GM11168 (cell line): ENCODE data around the gene CCDC134.

ENCODE experiments used
- in situ Hi-C: fragments of 300-500 bp; cut with MboI; formaldehyde crosslinking; loops from one replicate; pipeline ENCODE4 v1.12.0; 2022; ENCODE audit warnings: low sequenced_read_pairs; ENCODE audit not compliant: unreplicated experiment

Gene CCDC134

GRCh38 chr22:41782316-41782715 is 18.2 kb upstream of the CCDC134 start:
- in situ Hi-C loops = loop anchor here (10.0 kb wide), 1 partner anchor 88 kb away; the partner anchor contains the start of gene MEI1

GRCh38 chr22:41782751-41783150 is 17.7 kb upstream of the CCDC134 start:
- in situ Hi-C loops = loop anchor here (10.0 kb wide), 1 partner anchor 88 kb away; the partner anchor contains the start of gene MEI1

- in situ Hi-C loops = loop anchor here (10.0 kb wide), 1 partner anchor 93 kb away; the partner anchor contains the start of gene MEI1
Observed at GRCh38 chr22:41787331-41787730, 13.1 kb upstream of the CCDC134 start.

GRCh38 chr22:41793871-41794270 is 6.6 kb upstream of the CCDC134 start:
- in situ Hi-C loops = no loop called here

- in situ Hi-C loops = no loop called here
Observed at GRCh38 chr22:41798736-41799135, 1.7 kb upstream of the CCDC134 start.

- in situ Hi-C loops = no loop called here
Observed at GRCh38 chr22:41799486-41800347, 762 bp upstream of the CCDC134 start.

- in situ Hi-C loops = no loop called here
Observed at GRCh38 chr22:41801147-41801819, 804 bp downstream of the CCDC134 start.

- in situ Hi-C loops = no loop called here
Observed at GRCh38 chr22:41801886-41802285, 1.4 kb downstream of the CCDC134 start.

- in situ Hi-C loops = no loop called here
Observed at GRCh38 chr22:41805639-41806038, 5.2 kb downstream of the CCDC134 start.

- in situ Hi-C loops = no loop called here
Observed at GRCh38 chr22:41808400-41808799, 7.9 kb downstream of the CCDC134 start.

GRCh38 chr22:41810022-41810421 is 9.5 kb downstream of the CCDC134 start:
- in situ Hi-C loops = no loop called here

- in situ Hi-C loops = no loop called here
Observed at GRCh38 chr22:41812805-41813545, 12.5 kb downstream of the CCDC134 start.

- in situ Hi-C loops = no loop called here
Observed at GRCh38 chr22:41813726-41814410, 13.4 kb downstream of the CCDC134 start.

- in situ Hi-C loops = no loop called here
Observed at GRCh38 chr22:41815716-41816115, 15.2 kb downstream of the CCDC134 start.

GRCh38 chr22:41816241-41816640 is 15.8 kb downstream of the CCDC134 start:
- in situ Hi-C loops = no loop called here

GRCh38 chr22:41816871-41817270 is 16.4 kb downstream of the CCDC134 start:
- in situ Hi-C loops = no loop called here

GRCh38 chr22:41818011-41818410 is 17.5 kb downstream of the CCDC134 start:
- in situ Hi-C loops = no loop called here

GRCh38 chr22:41818596-41818995 is 18.1 kb downstream of the CCDC134 start:
- in situ Hi-C loops = no loop called here

GRCh38 chr22:41819257-41819656 is 18.8 kb downstream of the CCDC134 start:
- in situ Hi-C loops = no loop called here

GRCh38 chr22:41820447-41820846 is 20.0 kb downstream of the CCDC134 start:
- in situ Hi-C loops = no loop called here
